ENCODE measurements around the gene MED29.

GRCh38 chr19:39415111-39416046 is 24.2 kb downstream of the MED29 start:
- TF ChIP-seq NFIC (IDR thresholded peaks at IDR 0.05) (no peak), REST (IDR thresholded peaks at IDR 0.05; ENCODE audit: low read depth) (no peak), YY1 (IDR thresholded peaks at IDR 0.05; ENCODE audit: low read depth) (no peak), EP300 (IDR thresholded peaks at IDR 0.05; ENCODE audit: borderline replicate concordance) (no peak), MAX (IDR thresholded peaks at IDR 0.05) (no peak), TCF12 (IDR thresholded peaks at IDR 0.05; ENCODE audit: low read depth) (no peak), RAD21 (IDR thresholded peaks at IDR 0.05; ENCODE audit: low read depth) (no peak), FOXM1 (IDR thresholded peaks at IDR 0.05; ENCODE audit: borderline replicate concordance, low read depth) (no peak), TAF1 (IDR thresholded peaks at IDR 0.05; ENCODE audit: low read depth) (no peak), CEBPB (IDR thresholded peaks at IDR 0.05) (no peak), TEAD4 (IDR thresholded peaks at IDR 0.05) (no peak), ZBTB7A (IDR thresholded peaks at IDR 0.05; ENCODE audit: low read depth) (no peak), CREB1 (IDR thresholded peaks at IDR 0.05; ENCODE audit: low read depth) (no peak), USF1 (IDR thresholded peaks at IDR 0.05) (no peak)

All from Ishikawa (cell line).